Stromal cell of bone marrow (primary cell): ENCODE data around the gene GKAP1.
"Not testable (repeated sequence)": the region's sequence is repeated elsewhere in the genome, so short reads cannot be mapped to it uniquely, and the experiment has no call there.

Experiments
- DNase-seq: peaks from one replicate; pipeline ENCODE4 v3.0.0-alpha.2; 2012; ENCODE audit warnings: low read depth

GKAP1 gene

GRCh38 chr9:83728591-83729368, 88.8 kb downstream of the GKAP1 start:
- DNase-seq: not testable (repeated sequence)

- DNase-seq: no peak
These were observed 93.1 kb downstream of the GKAP1 start for GRCh38 chr9:83724436-83724835.

GRCh38 chr9:83722726-83723495, 94.7 kb downstream of the GKAP1 start:
- no peak for DNase-seq

GRCh38 chr9:83721509-83721908, 96.1 kb downstream of the GKAP1 start:
- no peak for DNase-seq

GRCh38 chr9:83715794-83716193, 101.8 kb downstream of the GKAP1 start:
- no peak for DNase-seq

- DNase-seq: no peak
These were observed 102.3 kb downstream of the GKAP1 start for GRCh38 chr9:83715221-83715620.

- DNase-seq: no peak
These were observed 103.2 kb downstream of the GKAP1 start for GRCh38 chr9:83714329-83714728.

- DNase-seq: peak; percentile 27
These were observed 108.9 kb downstream of the GKAP1 start for GRCh38 chr9:83708515-83709158.

- DNase-seq: peak; percentile 86
These were observed 109.6 kb downstream of the GKAP1 start, which contains the start of gene UBQLN1 for GRCh38 chr9:83707768-83708514. TSS of gene UBQLN1 (minus strand) at chr9:83707958. CDS start at chr9:83707679, 279 bp downstream.

- DNase-seq: peak; percentile 65
These were observed 110.1 kb downstream of the GKAP1 start for GRCh38 chr9:83707518-83707767.

- DNase-seq: no peak
These were observed 110.7 kb downstream of the GKAP1 start for GRCh38 chr9:83706676-83707517.

- DNase-seq: not testable (repeated sequence)
These were observed 112.3 kb downstream of the GKAP1 start for GRCh38 chr9:83705219-83705651.

- DNase-seq: peak; percentile 60
These were observed 115.8 kb downstream of the GKAP1 start for GRCh38 chr9:83701769-83702168.

- no peak for DNase-seq
These were observed 116.3 kb downstream of the GKAP1 start for GRCh38 chr9:83701286-83701685.

- DNase-seq: no peak
These were observed 118.0 kb downstream of the GKAP1 start for GRCh38 chr9:83699615-83700014.

GRCh38 chr9:83698976-83699585, 118.5 kb downstream of the GKAP1 start:
- no peak for DNase-seq

GRCh38 chr9:83691492-83691891, 126.1 kb downstream of the GKAP1 start:
- no peak for DNase-seq
